Natural killer cell (primary cell): Measurements from ENCODE around the gene ZNF185. TPM values are rescaled to one million over a fixed set of nuclear protein-coding genes. Genes with fewer than 3 reads are reported as not detected.

Experiments
- ATAC-seq, 3 donors: fragments of 150-1000 bp in 2 of 3; fragments of 200-7000 bp in 1 of 3; cut with Tn5 transposase; 1 replicate in 1 of 3; 2 replicates in 2 of 3; pipeline ENCODE4 v1.10.0; 2021; ENCODE audit warnings: mild to moderate bottlenecking in 2 of 3, moderate library complexity in 2 of 3
- DNase-seq, 2 donors: peaks; one replicate each; pipeline versions ENCODE4 v3.0.0 to v3.0.0-alpha.2; 2013 to 2021; ENCODE audit warnings: mixed read lengths in 1 of 2
- H3K27ac ChIP-seq: one replicate; pipeline ENCODE4 v1.5.1; 2013; ENCODE audit warnings: mild to moderate bottlenecking, low read length
- H3K27me3 ChIP-seq: one replicate; pipeline ENCODE4 v1.6.1; 2013; ENCODE audit warnings: low read length; ENCODE audit not compliant: control insufficient read depth, insufficient read depth
- H3K36me3 ChIP-seq: one replicate; pipeline ENCODE4 v1.6.1; 2013; ENCODE audit warnings: low read length; ENCODE audit not compliant: control insufficient read depth, insufficient read depth
- H3K4me1 ChIP-seq: one replicate; pipeline ENCODE4 v1.6.1; 2013; ENCODE audit warnings: low read length; ENCODE audit not compliant: control insufficient read depth, insufficient read depth
- H3K4me3 ChIP-seq: one replicate; pipeline ENCODE4 v1.5.1; 2013; ENCODE audit warnings: low read length
- H3K9me3 ChIP-seq: one replicate; pipeline ENCODE4 v1.6.1; 2013; ENCODE audit warnings: low read length; ENCODE audit not compliant: control insufficient read depth, insufficient read depth
- H3K27ac Mint-ChIP-seq, 2 donors: one replicate each; pipeline ENCODE4 v1.8.0; 2022; ENCODE audit warnings: mild to moderate bottlenecking in 2 of 2, mixed read lengths in 2 of 2, moderate library complexity in 1 of 2
- H3K27me3 Mint-ChIP-seq, 2 donors: one replicate each; pipeline ENCODE4 v1.8.0; 2022; ENCODE audit warnings: low read depth in 2 of 2, mixed read lengths in 2 of 2
- H3K36me3 Mint-ChIP-seq: one replicate; pipeline ENCODE4 v1.8.0; 2022; ENCODE audit warnings: mixed read lengths
- H3K4me1 Mint-ChIP-seq, 2 donors: one replicate each; pipeline ENCODE4 v1.8.0; 2022; ENCODE audit warnings: mixed read lengths in 2 of 2
- H3K4me3 Mint-ChIP-seq: one replicate; pipeline ENCODE4 v1.8.0; 2022; ENCODE audit warnings: mild to moderate bottlenecking, moderate library complexity, mixed read lengths
- H3K9me3 Mint-ChIP-seq, 2 donors: one replicate each; pipeline ENCODE4 v1.8.0; 2022; ENCODE audit warnings: mixed read lengths in 2 of 2
- WGBS: methylation state at CpG from one replicate; pipeline ENCODE4 v1.1.7; 2013; ENCODE audit warnings: missing lambda C conversion rate; ENCODE audit not compliant: insufficient coverage; 5-methylcytosine and 5-hydroxymethylcytosine counted together
- intact Hi-C: fragments of 100-400 bp; cut with micrococcal nuclease; formaldehyde crosslinking; loops from one replicate; pipeline ENCODE4 v1.14.2; 2022
- total RNA-seq, 4 donors: library from RNA; stranded (reverse); fragments of 120-200 nt in 1 of 4; gene quantifications; one replicate each; pipeline versions ENCODE4 v1.2.3 to v1.2.4, GENCODE V29; 2013 to 2022
- TF ChIP-seq, protein P1 (sequence below): fragments of 200-600 bp; IDR thresholded peaks from one replicate; pipeline ENCODE4 v1.8.0; 2022; ENCODE audit warnings: antibody characterized with exemption

ZNF185 gene
- total RNA-seq, 3 donors from 2014 or later (not counting 1 experiment from before 2014, with no cell fraction given): 1.9 to 12.4 (median 6.5) TPM

DNA sequence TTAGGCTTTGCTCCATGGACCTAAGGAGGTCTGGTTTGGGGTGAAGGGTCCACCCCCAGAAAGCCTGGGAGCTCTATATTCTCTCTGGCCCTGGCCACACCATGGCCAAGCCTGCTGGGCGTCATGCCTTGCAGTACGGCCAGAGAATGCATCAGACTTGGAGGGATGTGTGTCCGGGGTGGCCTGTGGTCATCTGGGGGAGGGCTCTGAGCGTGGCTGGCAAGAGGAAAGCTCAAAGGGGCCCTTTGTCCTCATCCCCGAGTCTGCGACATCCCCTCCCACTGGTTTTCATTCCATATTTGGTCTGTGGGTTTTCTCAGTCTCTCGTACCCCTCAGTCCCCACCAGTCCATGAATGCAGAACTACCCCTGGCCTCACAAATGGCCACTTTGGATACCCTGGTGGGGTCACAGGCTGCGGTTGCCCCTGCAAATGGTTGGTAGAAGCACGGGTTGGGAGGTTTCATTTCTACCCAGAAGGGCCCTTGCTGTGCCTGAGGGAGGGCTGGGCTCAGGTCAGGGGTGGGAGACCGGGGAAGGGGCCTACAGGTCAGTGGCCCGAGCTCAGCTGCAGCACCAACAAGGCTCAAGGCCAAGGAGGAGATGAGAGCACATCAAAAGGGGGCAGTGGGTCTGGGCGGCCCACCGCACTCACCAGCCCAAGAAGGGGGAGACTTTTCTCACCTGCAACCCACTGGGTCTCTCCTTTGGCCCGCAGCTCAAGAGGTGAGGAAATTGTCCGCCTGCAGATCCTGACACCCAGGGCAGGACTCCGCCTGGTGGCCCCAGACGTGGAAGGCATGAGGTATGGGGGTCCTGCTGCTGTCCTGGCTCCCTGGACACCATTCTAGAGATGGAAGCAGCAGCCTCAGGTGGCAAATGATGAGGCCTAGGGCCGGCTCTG is 30.2 kb downstream of the ZNF185 start:
- no peaks in the 10 kb centered on the region for H3K36me3 Mint-ChIP-seq
- H3K27me3 ChIP-seq: no peaks in the 10 kb centered on the region
- intact Hi-C loops: no loop called here
- ATAC-seq (no peak), DNase-seq (no peak)
- H3K27ac ChIP-seq: no peak overlapping the region
- H3K9me3 ChIP-seq: no peaks in the 10 kb centered on the region
- H3K4me1 Mint-ChIP-seq: no peaks in the 10 kb centered on the region
- H3K36me3 ChIP-seq: no peaks in the 10 kb centered on the region
- no peak overlapping the region for H3K4me3 ChIP-seq
- peaks cover 3 to 14% of the 10 kb centered on the region in 2 donors for H3K27me3 Mint-ChIP-seq
- TF ChIP-seq, protein P1, sequence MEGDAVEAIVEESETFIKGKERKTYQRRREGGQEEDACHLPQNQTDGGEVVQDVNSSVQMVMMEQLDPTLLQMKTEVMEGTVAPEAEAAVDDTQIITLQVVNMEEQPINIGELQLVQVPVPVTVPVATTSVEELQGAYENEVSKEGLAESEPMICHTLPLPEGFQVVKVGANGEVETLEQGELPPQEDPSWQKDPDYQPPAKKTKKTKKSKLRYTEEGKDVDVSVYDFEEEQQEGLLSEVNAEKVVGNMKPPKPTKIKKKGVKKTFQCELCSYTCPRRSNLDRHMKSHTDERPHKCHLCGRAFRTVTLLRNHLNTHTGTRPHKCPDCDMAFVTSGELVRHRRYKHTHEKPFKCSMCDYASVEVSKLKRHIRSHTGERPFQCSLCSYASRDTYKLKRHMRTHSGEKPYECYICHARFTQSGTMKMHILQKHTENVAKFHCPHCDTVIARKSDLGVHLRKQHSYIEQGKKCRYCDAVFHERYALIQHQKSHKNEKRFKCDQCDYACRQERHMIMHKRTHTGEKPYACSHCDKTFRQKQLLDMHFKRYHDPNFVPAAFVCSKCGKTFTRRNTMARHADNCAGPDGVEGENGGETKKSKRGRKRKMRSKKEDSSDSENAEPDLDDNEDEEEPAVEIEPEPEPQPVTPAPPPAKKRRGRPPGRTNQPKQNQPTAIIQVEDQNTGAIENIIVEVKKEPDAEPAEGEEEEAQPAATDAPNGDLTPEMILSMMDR: no peak
- no peaks in the 10 kb centered on the region for H3K9me3 Mint-ChIP-seq
- 88% methylated on average over 16 of the region's 18 CpGs for WGBS
- H3K27ac Mint-ChIP-seq: no peak overlapping the region
- H3K4me1 ChIP-seq: no peaks in the 10 kb centered on the region
- H3K4me3 Mint-ChIP-seq: no peak overlapping the region

GRCh38 chrX:152928761-152929400 is 31.0 kb downstream of the ZNF185 start:
- no peak for DNase-seq
- no peak for ATAC-seq
- Histone ChIP-seq H3K9me3 (no peaks in the 10 kb centered on the region), H3K4me3 (no peak overlapping the region), H3K4me1 (no peaks in the 10 kb centered on the region), H3K36me3 (no peaks in the 10 kb centered on the region), H3K27ac (no peak overlapping the region), H3K27me3 (no peaks in the 10 kb centered on the region)
- TF ChIP-seq, protein P1: no peak
- intact Hi-C loops: no loop called here
- H3K9me3 Mint-ChIP-seq: no peaks in the 10 kb centered on the region
- no peaks in the 10 kb centered on the region for H3K36me3 Mint-ChIP-seq
- WGBS: 90% methylated on average over 9 of the region's 10 CpGs
- no peak overlapping the region for H3K4me3 Mint-ChIP-seq
- H3K27ac Mint-ChIP-seq: no peak overlapping the region
- no peaks in the 10 kb centered on the region for H3K4me1 Mint-ChIP-seq
- H3K27me3 Mint-ChIP-seq: peaks cover 3 to 18% of the 10 kb centered on the region in 2 donors

DNA sequence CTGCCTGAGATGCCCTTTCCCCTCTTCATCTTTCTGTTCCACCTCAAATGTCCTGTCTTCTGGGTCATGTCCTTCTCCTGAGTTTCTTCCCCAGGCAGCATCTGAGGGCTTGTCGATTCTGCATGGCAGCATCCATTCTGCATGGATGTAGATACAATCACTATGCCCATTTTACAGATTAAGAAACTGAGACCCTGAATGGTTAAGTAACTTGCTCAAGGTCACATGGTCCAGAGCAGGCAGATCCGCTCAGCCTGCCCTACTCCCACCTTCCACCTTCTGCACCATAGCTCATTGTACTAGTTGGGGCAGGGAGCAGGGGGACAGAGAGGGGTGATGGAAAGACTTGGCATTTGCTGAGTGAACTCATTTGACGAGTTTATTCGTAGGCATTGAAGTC is 32.0 kb downstream of the ZNF185 start:
- no peak overlapping the region for H3K4me3 Mint-ChIP-seq
- no peak for ATAC-seq
- H3K9me3 Mint-ChIP-seq: no peaks in the 10 kb centered on the region

More for the DNA sequence above, 32.0 kb downstream of the ZNF185 start:
- Histone ChIP-seq H3K36me3 (no peaks in the 10 kb centered on the region), H3K4me1 (no peaks in the 10 kb centered on the region), H3K27me3 (no peaks in the 10 kb centered on the region), H3K27ac (no peak overlapping the region), H3K4me3 (no peak overlapping the region), H3K9me3 (no peaks in the 10 kb centered on the region)
- H3K27ac Mint-ChIP-seq: no peak overlapping the region
- TF ChIP-seq, protein P1: no peak
- 87% methylated on average over 3 of the region's 4 CpGs for WGBS
- no peak for DNase-seq
- H3K4me1 Mint-ChIP-seq: no peaks in the 10 kb centered on the region
- no peaks in the 10 kb centered on the region for H3K36me3 Mint-ChIP-seq
- H3K27me3 Mint-ChIP-seq: peaks cover 3 to 25% of the 10 kb centered on the region in 2 donors
- intact Hi-C loops: no loop called here
